HEK293 (cell line): Measurements from ENCODE around the gene LMTK3.

Experiments
- CTCF ChIA-PET: fragments of 350-600 bp; formaldehyde crosslinking; extraction: SDS; loops from one replicate; lab custom pipeline; 2021; ENCODE audit warnings: antibody characterized with exemption; lab: Yijun Ruan, JAX
- POLR2A ChIA-PET: fragments of 300-600 bp; formaldehyde crosslinking; extraction: SDS; loops from one replicate; lab custom pipeline; 2020; ENCODE audit warnings: antibody characterized with exemption, inconsistent platforms; lab: Yijun Ruan, JAX
- H3K27ac ChIP-seq: fragments of 200-500 bp; sonication (Bioruptor generic); 2 replicates; pipeline ENCODE4 v1.5.1; 2014; ENCODE audit warnings: low read depth, low read length, control low read depth, inconsistent platforms; ENCODE audit errors: extremely low read depth
- H3K36me3 ChIP-seq, 2 experiments: fragments of 200-500 bp in 1 of 2; sonication (Bioruptor generic) in 1 of 2; 1 replicate in 1 of 2; 2 replicates in 1 of 2; pipeline ENCODE4 v1.5.1; 2014 to 2017; ENCODE audit warnings: inconsistent platforms in 2 of 2, low read length in 2 of 2; ENCODE audit not compliant: control insufficient read depth in 2 of 2, insufficient read depth in 1 of 2
- H3K4me1 ChIP-seq: fragments of 200-500 bp; sonication (Bioruptor generic); 2 replicates; pipeline ENCODE4 v1.5.1; 2014; ENCODE audit warnings: mild to moderate bottlenecking, low read length, inconsistent platforms; ENCODE audit not compliant: control insufficient read depth, insufficient read depth
- H3K4me3 ChIP-seq: 2 replicates; pipeline ENCODE4 v1.5.1; 2011; ENCODE audit warnings: low read depth, mild to moderate bottlenecking, control low read depth, low read length, moderate library complexity
- H3K9me3 ChIP-seq: fragments of 200-500 bp; sonication (Bioruptor generic); 2 replicates; pipeline ENCODE4 v1.5.1; 2014; ENCODE audit warnings: low read depth, low read length, inconsistent platforms; ENCODE audit not compliant: control insufficient read depth, insufficient read depth
- GLI4 ChIP-seq: fragments of 450-650 bp; formaldehyde crosslinking; IDR thresholded peaks from 2 replicates; pipeline ENCODE4 v1.5.1; 2016; ENCODE audit warnings: missing biosample characterization, missing genetic modification characterization
- HOXD13 ChIP-seq: sonication (generic); formaldehyde crosslinking; IDR thresholded peaks from 2 replicates; pipeline ENCODE4 v1.8.0; 2022; ENCODE audit warnings: missing genetic modification reagents, borderline replicate concordance
- KLF8 ChIP-seq: fragments of 450-650 bp; formaldehyde crosslinking; IDR thresholded peaks from 2 replicates; pipeline ENCODE4 v1.5.1; 2016; ENCODE audit warnings: missing biosample characterization, missing genetic modification characterization
- ZBTB44 ChIP-seq: fragments of 450-650 bp; IDR thresholded peaks from 2 replicates; pipeline ENCODE4 v1.5.1; 2018; ENCODE audit warnings: missing biosample characterization, mild to moderate bottlenecking, missing genetic modification characterization
- ZBTB7A ChIP-seq: fragments of 450-650 bp; formaldehyde crosslinking; IDR thresholded peaks from 2 replicates; pipeline ENCODE4 v1.5.1; 2016; ENCODE audit warnings: low read depth, missing biosample characterization, missing genetic modification characterization
- ZFP37 ChIP-seq: fragments of 450-650 bp; formaldehyde crosslinking; IDR thresholded peaks from 2 replicates; pipeline ENCODE4 v1.5.1; 2016; ENCODE audit warnings: missing biosample characterization, missing genetic modification characterization
- ZNF132 ChIP-seq: fragments of 450-650 bp; formaldehyde crosslinking; IDR thresholded peaks from 2 replicates; pipeline ENCODE4 v1.5.1; 2017; ENCODE audit warnings: missing biosample characterization, missing genetic modification characterization, borderline replicate concordance
- ZNF148 ChIP-seq: fragments of 450-650 bp; formaldehyde crosslinking; IDR thresholded peaks from 2 replicates; pipeline ENCODE4 v1.5.0; 2017; ENCODE audit warnings: missing biosample characterization, missing genetic modification characterization, borderline replicate concordance
- ZNF157 ChIP-seq: fragments of 450-650 bp; formaldehyde crosslinking; IDR thresholded peaks from 2 replicates; pipeline ENCODE4 v1.5.1; 2016; ENCODE audit warnings: missing biosample characterization, missing genetic modification characterization
- ZNF223 ChIP-seq: fragments of 450-650 bp; formaldehyde crosslinking; IDR thresholded peaks from 2 replicates; pipeline ENCODE4 v1.5.1; 2016; ENCODE audit warnings: missing biosample characterization, missing genetic modification characterization
- ZNF391 ChIP-seq: fragments of 450-650 bp; formaldehyde crosslinking; IDR thresholded peaks from 2 replicates; pipeline ENCODE4 v1.5.1; 2016; ENCODE audit warnings: low read depth, missing biosample characterization, missing genetic modification characterization, borderline replicate concordance
- ZNF555 ChIP-seq: fragments of 450-650 bp; formaldehyde crosslinking; conservative IDR thresholded peaks from 2 replicates; pipeline ENCODE4 v1.5.1; 2017; ENCODE audit warnings: missing biosample characterization, mild to moderate bottlenecking, missing genetic modification characterization, inconsistent platforms
- ZNF623 ChIP-seq: fragments of 450-650 bp; formaldehyde crosslinking; IDR thresholded peaks from 2 replicates; pipeline ENCODE4 v1.5.1; 2016; ENCODE audit warnings: missing biosample characterization, missing genetic modification characterization
- ZNF701 ChIP-seq: fragments of 450-650 bp; formaldehyde crosslinking; IDR thresholded peaks from 2 replicates; pipeline ENCODE4 v1.5.1; 2016; ENCODE audit warnings: missing biosample characterization, missing genetic modification characterization
- ZNF792 ChIP-seq: fragments of 450-650 bp; formaldehyde crosslinking; IDR thresholded peaks from 2 replicates; pipeline ENCODE4 v1.5.1; 2016; ENCODE audit warnings: missing biosample characterization, missing genetic modification characterization
- TF ChIP-seq, protein P1 (sequence below): fragments of 450-650 bp; formaldehyde crosslinking; IDR thresholded peaks from 2 replicates; pipeline ENCODE4 v1.5.1; 2017; ENCODE audit warnings: missing biosample characterization, missing genetic modification characterization
- TF ChIP-seq, protein P2 (sequence below): fragments of 450-650 bp; formaldehyde crosslinking; IDR thresholded peaks from 2 replicates; pipeline ENCODE4 v1.5.1; 2017; ENCODE audit warnings: missing biosample characterization, missing genetic modification characterization
- TF ChIP-seq, protein P3 (sequence below): fragments of 450-650 bp; formaldehyde crosslinking; optimal IDR thresholded peaks from 2 replicates; pipeline ENCODE3; 2016; ENCODE audit warnings: missing biosample characterization, mild to moderate bottlenecking, missing genetic modification characterization

Gene LMTK3

GRCh38 chr19:48471836-48472235 lies 39.8 kb downstream of the LMTK3 start:
- TF ChIP-seq, protein P1, sequence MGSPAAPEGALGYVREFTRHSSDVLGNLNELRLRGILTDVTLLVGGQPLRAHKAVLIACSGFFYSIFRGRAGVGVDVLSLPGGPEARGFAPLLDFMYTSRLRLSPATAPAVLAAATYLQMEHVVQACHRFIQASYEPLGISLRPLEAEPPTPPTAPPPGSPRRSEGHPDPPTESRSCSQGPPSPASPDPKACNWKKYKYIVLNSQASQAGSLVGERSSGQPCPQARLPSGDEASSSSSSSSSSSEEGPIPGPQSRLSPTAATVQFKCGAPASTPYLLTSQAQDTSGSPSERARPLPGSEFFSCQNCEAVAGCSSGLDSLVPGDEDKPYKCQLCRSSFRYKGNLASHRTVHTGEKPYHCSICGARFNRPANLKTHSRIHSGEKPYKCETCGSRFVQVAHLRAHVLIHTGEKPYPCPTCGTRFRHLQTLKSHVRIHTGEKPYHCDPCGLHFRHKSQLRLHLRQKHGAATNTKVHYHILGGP (tag by site-specific recombination), result no peak
- TF ChIP-seq ZNF701 (tag by site-specific recombination) (no peak), ZNF623 (no peak)
- peaks cover 43 to 63% of the 10 kb centered on the region in 2 experiments for H3K36me3 ChIP-seq
- no peaks in the 10 kb centered on the region for H3K9me3 ChIP-seq
- H3K4me3 ChIP-seq, result no peak overlapping the region
- H3K4me1 ChIP-seq, result peaks cover 11% of the 10 kb centered on the region
- no peak overlapping the region for H3K27ac ChIP-seq
- ChIA-PET POLR2A (interaction anchor here (1.2 kb wide), 1 partner anchor 31 kb away, joined by 5 read pairs; no protein-coding TSS in a partner anchor), CTCF (no interaction called here)

DNA sequence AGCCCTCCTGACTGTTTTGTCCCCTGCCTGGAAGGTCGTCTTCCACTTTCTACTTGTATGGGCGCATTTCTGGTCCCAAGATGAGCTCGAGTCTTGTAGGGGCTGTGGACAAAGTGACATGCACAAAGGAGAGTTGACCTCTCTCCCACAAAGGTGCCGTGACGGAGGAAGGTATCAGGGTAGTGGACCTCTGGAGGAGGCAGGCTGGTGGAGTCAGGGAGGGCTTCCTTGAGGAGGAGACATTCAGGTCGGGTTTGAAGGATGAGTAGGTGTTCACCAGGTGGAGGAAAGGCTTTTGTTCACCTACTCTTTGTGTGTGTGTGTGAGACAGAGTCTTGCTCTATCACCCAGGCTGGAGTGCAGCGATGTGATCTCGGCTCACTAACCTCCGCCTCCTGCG lies 40.8 kb downstream of the LMTK3 start:
- TF ChIP-seq ZNF555 (tag by site-specific recombination), result no peak
- TF ChIP-seq HOXD13 (CRISPR knock-in tag), result no peak
- no peak for TF ChIP-seq KLF8 (tag by site-specific recombination)
- no peak for TF ChIP-seq GLI4 (tag by site-specific recombination)
- TF ChIP-seq ZNF157 (tag by site-specific recombination), result no peak
- no peak for TF ChIP-seq ZBTB44 (tag by site-specific recombination)
- TF ChIP-seq ZBTB7A (tag by site-specific recombination), result no peak
- TF ChIP-seq ZNF391 (tag by site-specific recombination), result no peak
- no peak for TF ChIP-seq ZNF223
- no peak for TF ChIP-seq ZNF148 (tag by site-specific recombination)
- TF ChIP-seq, protein P2, sequence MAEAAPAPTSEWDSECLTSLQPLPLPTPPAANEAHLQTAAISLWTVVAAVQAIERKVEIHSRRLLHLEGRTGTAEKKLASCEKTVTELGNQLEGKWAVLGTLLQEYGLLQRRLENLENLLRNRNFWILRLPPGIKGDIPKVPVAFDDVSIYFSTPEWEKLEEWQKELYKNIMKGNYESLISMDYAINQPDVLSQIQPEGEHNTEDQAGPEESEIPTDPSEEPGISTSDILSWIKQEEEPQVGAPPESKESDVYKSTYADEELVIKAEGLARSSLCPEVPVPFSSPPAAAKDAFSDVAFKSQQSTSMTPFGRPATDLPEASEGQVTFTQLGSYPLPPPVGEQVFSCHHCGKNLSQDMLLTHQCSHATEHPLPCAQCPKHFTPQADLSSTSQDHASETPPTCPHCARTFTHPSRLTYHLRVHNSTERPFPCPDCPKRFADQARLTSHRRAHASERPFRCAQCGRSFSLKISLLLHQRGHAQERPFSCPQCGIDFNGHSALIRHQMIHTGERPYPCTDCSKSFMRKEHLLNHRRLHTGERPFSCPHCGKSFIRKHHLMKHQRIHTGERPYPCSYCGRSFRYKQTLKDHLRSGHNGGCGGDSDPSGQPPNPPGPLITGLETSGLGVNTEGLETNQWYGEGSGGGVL (tag by site-specific recombination), result no peak
- no peak for TF ChIP-seq ZNF792 (tag by site-specific recombination)
- TF ChIP-seq, protein P3, sequence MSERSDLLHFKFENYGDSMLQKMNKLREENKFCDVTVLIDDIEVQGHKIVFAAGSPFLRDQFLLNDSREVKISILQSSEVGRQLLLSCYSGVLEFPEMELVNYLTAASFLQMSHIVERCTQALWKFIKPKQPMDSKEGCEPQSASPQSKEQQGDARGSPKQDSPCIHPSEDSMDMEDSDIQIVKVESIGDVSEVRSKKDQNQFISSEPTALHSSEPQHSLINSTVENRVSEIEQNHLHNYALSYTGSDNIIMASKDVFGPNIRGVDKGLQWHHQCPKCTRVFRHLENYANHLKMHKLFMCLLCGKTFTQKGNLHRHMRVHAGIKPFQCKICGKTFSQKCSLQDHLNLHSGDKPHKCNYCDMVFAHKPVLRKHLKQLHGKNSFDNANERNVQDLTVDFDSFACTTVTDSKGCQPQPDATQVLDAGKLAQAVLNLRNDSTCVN (tag by site-specific recombination), result no peak
- TF ChIP-seq ZFP37, result no peak
- TF ChIP-seq ZNF132 (tag by site-specific recombination), result no peak
- H3K27ac ChIP-seq, result no peak overlapping the region
- H3K4me3 ChIP-seq, result no peak overlapping the region
- no peaks in the 10 kb centered on the region for H3K9me3 ChIP-seq
- POLR2A ChIA-PET, result interaction anchor here (1.3 to 1.7 kb wide), 5 partner anchors 9 to 140 kb away, joined by 3 to 8 read pairs (median 5); partner anchors contain the start of genes SYNGR4 and TMEM143
- CTCF ChIA-PET, result interaction anchor here (1.0 to 1.8 kb wide), 4 partner anchors 19 to 157 kb away, joined by 4 to 9 read pairs (median 4); no protein-coding TSS in a partner anchor
- peaks cover 11% of the 10 kb centered on the region for H3K4me1 ChIP-seq
- peaks cover 34 to 56% of the 10 kb centered on the region in 2 experiments for H3K36me3 ChIP-seq
